C1 segment of cervical spinal cord (tissue), 14 donors: Measurements from ENCODE around the gene ASPA.
A peak's percentile ranks its signal among the peaks of the same experiment; 100 is the strongest.
"Not testable (repeated sequence)": the region's sequence is repeated elsewhere in the genome, so short reads cannot be mapped to it uniquely, and the experiment has no call there.

ENCODE experiments used
- DNase-seq, 14 donors: peaks; one replicate each; lab custom pipeline; 2025; lab: John Stamatoyannopoulos, UW

The ASPA gene

DNA sequence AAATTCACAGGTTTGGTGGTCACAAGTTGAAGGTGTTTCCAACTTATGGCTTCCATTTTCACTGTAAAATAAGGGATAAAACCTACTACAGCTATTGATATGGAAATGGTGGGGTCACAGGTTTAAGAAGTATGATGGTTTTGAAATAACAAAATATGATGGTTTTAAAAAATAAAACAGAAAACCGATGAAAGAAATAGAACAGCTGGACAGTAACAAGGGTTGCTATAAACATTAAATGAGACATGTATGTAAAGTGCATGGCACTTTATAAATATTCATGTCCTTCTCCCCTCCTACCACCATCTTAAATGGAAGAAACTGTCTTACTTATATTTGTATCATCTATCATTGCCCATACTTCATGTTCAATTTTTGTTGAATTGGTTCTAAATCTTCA, 31.3 kb downstream of the ASPA start:
- DNase-seq = no peak

- DNase-seq = no peak
Measured at GRCh38 chr17:3507869-3508268, 32.1 kb downstream of the ASPA start.

DNA sequence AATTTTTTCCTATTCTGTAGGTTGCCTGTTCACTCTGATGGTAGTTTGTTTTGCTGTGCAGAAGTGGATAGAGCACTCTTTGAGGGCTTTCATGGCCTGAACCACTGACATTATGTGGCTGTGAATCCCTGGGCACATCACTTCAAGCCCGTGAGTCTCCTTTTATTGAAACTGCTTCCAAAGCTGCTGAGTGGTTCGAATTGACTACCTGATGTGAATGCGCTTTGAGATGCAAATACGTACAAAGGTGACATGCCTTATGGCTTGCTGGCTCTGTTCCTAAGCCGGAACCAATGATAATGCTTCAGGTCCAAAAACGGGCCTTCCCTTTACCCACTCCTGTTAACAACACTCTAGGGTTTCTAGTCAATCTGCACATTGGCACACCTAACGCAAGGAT, 34.3 kb downstream of the ASPA start:
- DNase-seq = no peak

- no peak for DNase-seq
Measured at GRCh38 chr17:3511852-3512504, 36.2 kb downstream of the ASPA start.

GRCh38 chr17:3512505-3513171, 36.8 kb downstream of the ASPA start:
- DNase-seq = peak in 12 of 14 donors; percentile 28 to 85 (median 68)

DNA sequence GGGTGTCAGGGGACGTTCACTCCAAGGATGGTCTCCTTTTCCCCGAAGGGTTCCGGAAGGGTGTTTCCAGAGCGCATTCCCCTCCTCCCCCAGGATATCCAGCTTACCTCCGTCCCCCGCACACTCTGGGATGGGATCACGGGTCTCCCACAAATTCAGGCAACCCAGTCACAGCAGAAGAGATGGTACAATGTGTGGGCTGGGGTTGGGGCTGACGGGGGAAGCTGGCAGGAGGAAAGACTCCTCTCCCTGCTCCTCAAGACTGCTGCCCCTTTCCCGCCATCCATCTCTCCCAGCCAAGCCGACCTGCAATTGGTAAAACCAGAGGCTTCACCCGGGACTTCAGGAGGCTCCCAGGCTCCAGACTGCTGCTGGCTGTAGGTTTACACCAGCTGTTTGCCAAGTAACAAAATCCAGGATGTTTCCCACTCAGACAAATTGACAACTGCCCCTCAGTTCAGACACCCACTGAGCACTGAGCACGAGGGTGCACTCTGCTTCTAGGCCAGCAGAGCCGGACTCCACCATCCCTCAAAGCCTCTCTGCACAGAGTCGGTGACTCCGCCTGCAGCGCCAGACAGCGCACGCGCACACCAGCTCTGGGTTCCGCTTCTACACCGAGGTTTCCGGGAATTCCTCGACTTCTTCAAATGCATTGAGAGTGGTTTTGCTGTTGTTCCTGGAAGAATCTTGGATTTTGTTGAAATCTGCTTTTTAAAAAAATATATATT, 37.7 kb downstream of the ASPA start:
- peak in 5 of 14 donors; percentile 13 to 67 (median 34) for DNase-seq

GRCh38 chr17:3514167-3514566, 38.4 kb downstream of the ASPA start:
- not testable (repeated sequence) for DNase-seq

DNA sequence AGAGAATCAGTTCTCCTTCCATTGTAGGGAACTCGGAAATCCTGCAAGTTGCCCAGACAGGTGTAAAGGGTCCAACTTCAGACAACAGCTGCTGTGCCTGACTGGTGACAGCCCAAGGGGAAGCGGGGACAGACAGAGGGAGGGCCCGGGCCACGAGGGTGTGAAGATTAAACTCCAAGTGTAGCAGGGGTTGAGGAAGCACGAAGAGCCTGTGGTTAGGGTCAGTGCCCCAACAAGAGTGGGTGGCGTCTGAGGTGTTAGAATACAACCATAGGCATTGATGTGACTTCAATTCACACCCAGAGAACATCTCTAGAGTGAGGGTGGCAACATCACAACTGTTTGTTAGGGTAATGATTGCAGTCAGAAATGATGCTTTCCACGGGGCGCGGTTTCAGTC, 39.1 kb downstream of the ASPA start:
- no peak for DNase-seq

GRCh38 chr17:3519472-3519871, 43.7 kb downstream of the ASPA start:
- not testable (repeated sequence) for DNase-seq

GRCh38 chr17:3524024-3524423, 48.2 kb downstream of the ASPA start:
- no peak for DNase-seq

GRCh38 chr17:3526491-3526890, 50.7 kb downstream of the ASPA start:
- no peak for DNase-seq

GRCh38 chr17:3526971-3527370, 51.2 kb downstream of the ASPA start:
- no peak for DNase-seq

- DNase-seq = no peak
Measured at GRCh38 chr17:3527468-3527867, 51.7 kb downstream of the ASPA start.

- no peak for DNase-seq
Measured at GRCh38 chr17:3527896-3528295, 52.1 kb downstream of the ASPA start.

DNA sequence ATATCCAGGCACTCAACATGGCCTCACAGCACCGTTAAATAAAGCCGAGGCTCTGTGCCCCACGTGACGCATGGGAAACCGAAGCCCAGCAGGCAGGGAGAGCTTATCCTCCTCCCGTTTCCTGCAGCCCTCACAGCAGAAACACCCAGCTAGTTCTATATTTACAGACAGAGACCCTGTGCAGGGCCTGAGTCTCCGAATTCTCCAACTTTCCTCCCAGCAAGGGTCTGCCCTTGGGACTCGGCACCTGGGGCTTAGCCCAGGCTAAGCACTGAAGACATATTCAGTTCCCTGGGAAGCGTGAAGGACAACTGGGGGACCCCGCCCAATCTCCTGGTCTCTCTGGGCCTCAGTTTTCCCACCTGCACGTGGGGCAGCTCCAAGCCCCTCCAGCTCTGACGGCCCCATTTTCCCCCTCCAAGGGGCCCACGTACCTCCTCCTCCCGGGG, 52.6 kb downstream of the ASPA start:
- DNase-seq = no peak

DNA sequence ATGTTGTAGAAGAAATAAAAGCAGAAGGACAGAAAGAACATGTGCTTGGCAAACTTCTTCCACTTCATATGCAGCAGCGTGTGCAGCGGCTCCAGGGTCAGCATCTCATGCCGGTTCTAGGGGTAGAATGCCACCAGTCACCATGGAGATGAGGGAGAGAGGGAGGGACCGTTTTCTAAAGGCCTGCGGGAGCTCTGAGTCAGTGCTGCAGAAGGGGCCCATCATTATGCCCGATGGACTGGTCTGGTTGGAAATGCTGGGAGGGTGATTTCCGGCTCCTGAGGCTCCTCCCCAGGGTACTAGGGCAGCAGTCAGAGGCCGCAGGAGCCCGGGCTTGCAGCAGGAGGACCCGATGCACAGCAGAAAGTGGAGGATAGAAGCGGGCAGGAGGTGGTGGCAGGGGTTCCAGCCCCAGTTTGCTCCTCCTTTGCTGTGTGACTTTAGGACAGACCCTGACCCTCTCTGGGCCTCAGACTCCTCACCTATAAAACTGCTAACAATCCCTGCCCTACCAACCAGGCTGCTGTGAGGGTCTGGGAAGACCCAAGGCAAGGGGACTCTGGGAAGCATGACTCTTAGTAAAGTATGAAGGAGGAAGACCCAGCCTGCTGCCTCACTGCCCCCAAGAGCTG, 53.2 kb downstream of the ASPA start:
- peak in 2 of 14 donors; percentile 29 to 59 for DNase-seq

DNA sequence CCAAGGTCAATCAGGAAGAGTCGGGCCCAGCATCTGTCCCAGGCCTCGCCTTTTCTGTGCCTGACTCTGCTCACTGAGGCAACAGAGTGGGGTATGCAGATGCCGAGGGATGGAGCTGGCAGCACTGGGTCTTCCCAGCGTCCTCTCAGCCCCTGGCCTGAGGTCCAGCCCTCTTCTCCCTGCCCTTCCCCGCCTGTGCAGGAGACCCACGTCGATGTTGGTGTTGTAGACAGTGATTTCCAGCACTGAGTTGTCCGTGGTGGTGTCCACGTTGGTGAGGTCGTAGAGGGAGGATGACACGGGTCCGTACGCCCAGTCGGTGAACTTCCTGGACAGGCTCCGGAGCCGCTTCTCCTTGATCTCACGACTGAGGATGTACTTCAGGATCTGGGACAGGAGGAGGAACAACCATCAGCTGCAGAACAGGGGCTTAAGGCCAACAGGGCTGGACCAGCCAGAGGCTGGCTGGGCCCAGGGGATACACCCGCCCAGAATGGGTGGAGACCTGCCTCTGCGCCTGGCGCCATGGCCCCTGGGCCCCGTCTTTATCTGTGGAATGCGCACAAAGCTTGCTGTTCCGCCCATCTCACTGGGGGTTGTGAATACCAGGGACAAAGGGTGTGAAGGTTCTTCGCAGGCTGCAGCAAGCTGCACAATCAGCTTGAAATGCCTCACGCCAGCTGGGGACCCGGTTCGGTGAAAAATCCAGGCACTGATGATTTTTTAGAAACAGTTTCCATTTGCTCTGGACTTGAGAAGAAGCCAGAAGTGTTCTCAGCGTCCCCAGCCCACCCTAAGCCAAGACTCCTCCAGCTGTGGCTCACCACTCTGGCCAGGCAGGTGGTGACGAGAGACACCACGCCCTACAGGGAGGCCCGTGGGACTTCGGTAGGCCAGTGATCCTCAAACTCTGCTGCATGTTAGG, 54.3 kb downstream of the ASPA start:
- peak in 9 of 14 donors; percentile 4 to 66 (median 32) for DNase-seq

- peak in 13 of 14 donors; percentile 65 to 97 (median 91) for DNase-seq
Measured at GRCh38 chr17:3531266-3532101, 55.7 kb downstream of the ASPA start.

DNA sequence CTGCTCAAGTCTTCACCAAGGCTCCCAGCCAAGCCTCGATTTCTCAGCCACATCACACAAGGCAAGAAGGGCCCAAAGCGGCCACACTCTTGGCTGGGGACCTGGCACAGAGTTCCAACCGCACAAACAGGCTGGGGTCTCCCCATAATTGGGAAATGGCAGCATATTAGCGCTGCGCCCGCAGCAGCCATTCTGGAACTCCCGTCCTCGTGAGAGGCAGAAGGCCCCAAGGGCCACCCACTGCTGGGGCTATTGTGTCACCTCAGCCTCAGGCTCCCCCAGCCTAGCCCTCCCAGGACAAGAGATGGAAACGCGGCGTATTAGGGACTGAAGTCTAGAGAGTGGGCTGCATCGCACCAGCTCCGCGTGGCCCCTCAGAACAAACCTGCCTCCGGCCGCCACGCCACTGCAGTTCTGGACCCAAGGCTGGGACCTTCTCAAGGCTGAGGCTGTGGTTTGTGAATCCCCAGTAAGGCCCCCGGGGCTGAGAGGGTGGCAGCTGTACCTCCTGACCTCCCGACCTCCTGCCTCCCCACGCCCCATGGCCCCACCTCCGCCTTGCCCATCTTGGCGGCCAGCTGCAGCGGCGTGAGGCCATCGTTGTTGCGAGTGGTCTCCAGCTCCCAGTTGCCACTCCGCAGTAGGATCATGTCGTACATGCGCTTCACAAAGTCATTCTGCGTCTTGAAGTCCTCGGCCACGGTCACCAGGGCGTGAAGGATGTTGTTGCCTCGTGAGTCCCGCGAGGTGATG, 56.5 kb downstream of the ASPA start:
- DNase-seq = peak in 1 of 14 donors; percentile 58

DNA sequence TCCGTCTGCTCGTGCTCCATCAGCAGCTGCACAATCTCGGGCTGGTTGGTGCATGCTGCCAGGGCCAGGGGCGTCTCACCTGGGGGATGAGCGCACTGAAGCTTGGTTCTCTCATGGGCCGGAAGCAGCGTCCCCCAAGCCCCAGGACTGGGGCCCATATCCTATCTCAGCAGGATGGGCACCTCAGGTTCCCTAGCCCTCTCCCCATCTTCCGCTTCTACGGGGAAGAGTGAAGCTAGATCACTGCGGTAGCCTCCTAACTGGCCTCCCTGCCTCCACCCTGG, 57.0 kb downstream of the ASPA start:
- DNase-seq = no peak
